Astrocyte of the spinal cord (primary cell): ENCODE data around the gene CDC42BPA.
A peak's percentile ranks its signal among the peaks of the same experiment; 100 is the strongest.
"Not testable (repeated sequence)": the region's sequence is repeated elsewhere in the genome, so short reads cannot be mapped to it uniquely, and the experiment has no call there.

ENCODE experiments used
- DNase-seq: peaks from one replicate; pipeline ENCODE4 v3.0.0; 2011; ENCODE audit warnings: low read depth, low spot score
- H3K4me3 ChIP-seq: 2 replicates; pipeline ENCODE4 v1.5.1; 2011; ENCODE audit warnings: low read depth, mild to moderate bottlenecking, low read length, moderate library complexity
- in situ Hi-C: cut with HindIII; loops from 2 replicates; pipeline ENCODE4 v1.10.0; 2017; ENCODE audit warnings: low sequenced_read_pairs
- TF ChIP-seq, protein P1 (sequence below): IDR thresholded peaks from 2 replicates; pipeline ENCODE4 v1.5.1; 2012; ENCODE audit warnings: low read depth, mild to moderate bottlenecking, low read length, inconsistent platforms

The CDC42BPA gene

DNA sequence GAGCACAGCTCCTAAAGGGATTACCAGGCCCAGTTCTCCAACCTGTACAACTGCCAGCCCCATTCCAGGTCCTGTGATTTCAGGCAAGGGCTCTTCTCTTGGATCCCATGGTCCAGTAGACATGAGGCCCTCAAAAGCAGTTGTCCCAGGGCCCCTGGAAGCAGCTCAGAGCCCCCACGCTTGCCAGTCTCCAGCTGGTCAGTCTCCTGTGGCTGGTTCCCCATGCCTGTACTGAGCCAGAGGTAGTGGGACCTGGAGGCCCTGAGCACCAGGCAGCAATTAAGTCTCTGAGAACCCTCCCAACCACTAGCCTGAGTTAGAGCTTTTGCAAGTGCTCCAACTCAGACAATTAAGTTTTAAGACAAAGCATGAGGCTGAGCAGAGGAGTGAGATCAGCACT is 36.9 kb downstream of the CDC42BPA start:
- H3K4me3 ChIP-seq = no peak overlapping the region
- TF ChIP-seq, protein P1, sequence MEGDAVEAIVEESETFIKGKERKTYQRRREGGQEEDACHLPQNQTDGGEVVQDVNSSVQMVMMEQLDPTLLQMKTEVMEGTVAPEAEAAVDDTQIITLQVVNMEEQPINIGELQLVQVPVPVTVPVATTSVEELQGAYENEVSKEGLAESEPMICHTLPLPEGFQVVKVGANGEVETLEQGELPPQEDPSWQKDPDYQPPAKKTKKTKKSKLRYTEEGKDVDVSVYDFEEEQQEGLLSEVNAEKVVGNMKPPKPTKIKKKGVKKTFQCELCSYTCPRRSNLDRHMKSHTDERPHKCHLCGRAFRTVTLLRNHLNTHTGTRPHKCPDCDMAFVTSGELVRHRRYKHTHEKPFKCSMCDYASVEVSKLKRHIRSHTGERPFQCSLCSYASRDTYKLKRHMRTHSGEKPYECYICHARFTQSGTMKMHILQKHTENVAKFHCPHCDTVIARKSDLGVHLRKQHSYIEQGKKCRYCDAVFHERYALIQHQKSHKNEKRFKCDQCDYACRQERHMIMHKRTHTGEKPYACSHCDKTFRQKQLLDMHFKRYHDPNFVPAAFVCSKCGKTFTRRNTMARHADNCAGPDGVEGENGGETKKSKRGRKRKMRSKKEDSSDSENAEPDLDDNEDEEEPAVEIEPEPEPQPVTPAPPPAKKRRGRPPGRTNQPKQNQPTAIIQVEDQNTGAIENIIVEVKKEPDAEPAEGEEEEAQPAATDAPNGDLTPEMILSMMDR = no peak
- in situ Hi-C loops = no loop called here
- DNase-seq = no peak

DNA sequence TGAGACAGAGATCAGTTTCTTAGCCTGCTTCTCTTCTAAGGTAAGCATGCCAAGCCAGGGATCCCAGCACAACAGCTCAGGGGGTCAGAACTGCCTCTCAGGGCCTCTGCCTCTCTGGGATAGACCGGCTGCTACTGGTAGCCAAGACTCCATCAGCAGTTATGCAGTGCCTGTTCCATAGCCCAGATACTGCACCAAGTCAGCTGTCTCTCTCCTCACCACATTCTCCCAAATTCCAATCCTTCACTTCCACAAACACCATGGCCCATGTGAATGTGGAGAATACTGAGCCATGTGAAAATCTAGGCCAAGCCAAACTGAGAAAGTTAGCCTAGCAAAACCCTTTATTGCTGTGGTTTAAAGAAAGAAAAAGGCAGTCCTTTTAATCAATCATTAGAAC is 37.5 kb downstream of the CDC42BPA start:
- DNase-seq = no peak
- H3K4me3 ChIP-seq = no peak overlapping the region
- in situ Hi-C loops = no loop called here
- TF ChIP-seq, protein P1 = no peak

DNA sequence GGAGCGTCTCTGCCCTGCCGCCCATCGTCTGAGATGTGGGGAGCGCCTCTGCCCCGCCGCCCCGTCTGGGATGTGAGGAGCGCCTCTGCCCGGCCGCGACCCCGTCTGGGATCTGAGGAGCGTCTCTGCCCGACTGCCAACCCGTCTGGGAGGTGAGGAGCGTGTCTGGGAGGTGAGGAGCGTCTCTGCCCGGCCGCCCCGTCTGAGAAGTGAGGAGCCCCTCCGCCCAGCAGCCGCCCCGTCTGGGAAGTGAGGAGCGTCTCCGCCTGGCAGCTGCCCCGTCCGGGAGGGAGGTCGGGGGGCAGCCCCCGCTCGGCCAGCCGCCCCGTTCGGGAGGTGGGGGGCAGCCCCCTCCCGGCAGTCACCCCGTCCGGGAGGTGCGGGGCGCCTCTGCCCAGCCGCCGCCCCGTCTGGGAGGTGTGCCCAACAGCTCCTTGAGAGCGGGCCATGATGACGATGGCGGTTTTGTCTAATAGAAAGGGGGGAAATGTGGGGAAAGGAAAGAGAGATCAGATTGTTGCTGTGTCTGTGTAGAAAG is 42.1 kb downstream of the CDC42BPA start:
- H3K4me3 ChIP-seq, in situ Hi-C loops: not testable (repeated sequence)

DNA sequence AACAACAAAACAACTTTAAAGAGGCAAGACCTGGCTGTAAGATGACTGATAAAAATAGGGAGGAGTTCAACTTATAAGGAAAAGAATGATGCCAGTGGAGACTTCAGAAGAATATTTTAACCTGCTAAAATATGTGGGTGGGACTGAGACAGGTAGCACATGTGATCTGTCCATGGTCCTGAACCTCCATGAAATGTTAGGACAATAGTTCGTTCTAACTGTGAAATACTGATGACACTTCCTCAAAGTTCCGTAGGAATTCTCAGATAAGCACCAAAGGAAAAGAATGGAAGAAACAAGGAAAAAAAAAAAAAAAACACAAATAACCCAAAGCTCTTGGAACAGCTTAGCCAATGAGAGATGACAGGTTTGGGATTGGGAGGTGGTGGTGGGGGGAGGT is 44.7 kb downstream of the CDC42BPA start:
- TF ChIP-seq, protein P1 = no peak
- in situ Hi-C loops = no loop called here
- peak; percentile 9 for DNase-seq
- H3K4me3 ChIP-seq = no peak overlapping the region

More for the DNA sequence above, 42.1 kb downstream of the CDC42BPA start:
- not testable (repeated sequence) for DNase-seq

DNA sequence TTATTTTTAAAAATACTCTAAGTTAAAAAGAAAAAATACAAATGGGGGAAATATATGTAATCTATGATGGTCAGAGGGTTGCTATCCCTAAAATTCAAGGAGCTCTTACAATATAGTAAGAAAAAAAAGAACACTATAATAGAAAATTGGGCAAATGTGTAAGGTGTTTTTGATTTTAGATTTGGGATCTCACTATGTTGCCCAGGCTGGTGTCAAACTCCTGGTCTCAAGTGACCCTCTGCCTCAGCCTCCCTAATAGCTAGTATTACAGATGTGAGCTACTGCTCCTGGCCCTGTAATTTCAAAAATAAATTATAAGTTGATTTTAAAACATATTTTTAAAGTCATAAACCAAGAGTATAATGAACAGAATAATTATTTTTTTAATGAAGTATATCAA is 45.9 kb downstream of the CDC42BPA start:
- in situ Hi-C loops = no loop called here
- DNase-seq = no peak
- H3K4me3 ChIP-seq = no peak overlapping the region
- TF ChIP-seq, protein P1 = no peak

DNA sequence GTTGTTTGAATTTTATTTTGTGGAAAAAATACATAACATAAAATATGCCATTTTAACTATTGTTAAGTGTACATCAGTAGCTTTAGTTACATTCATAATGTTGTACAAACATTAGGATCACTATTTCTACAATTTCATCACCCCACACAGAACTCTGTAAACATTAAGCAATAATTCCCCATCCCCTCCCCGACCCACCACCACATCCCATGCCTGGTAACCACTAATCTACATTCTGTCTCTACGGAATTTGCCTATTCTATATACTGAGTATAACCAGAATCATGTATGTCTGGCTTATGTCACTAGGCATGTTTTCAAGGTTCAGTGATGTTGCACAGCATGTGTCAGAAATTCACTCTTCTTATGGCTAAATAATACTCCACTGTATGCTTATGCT is 47.7 kb downstream of the CDC42BPA start:
- H3K4me3 ChIP-seq = no peak overlapping the region
- in situ Hi-C loops = no loop called here
- no peak for DNase-seq
- TF ChIP-seq, protein P1 = no peak

DNA sequence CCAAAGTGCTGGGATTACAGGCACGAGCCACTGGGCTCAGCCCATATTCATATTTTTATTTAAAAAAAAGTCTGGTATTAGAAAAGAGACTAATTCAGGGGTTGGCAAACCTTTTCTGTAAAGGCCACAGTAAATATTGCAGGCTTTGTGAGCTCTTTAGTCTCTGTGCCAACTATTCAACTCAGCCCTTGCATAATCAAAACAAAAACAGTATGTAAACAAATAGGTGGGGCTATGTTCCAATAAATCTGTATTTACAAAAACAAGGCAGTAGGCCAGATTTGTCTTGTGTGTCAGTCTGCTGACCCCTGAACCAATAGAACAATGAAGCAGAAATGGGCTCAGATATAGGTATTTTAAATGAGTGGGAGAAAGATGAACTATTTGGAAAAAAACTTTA is 49.3 kb downstream of the CDC42BPA start:
- no peak overlapping the region for H3K4me3 ChIP-seq
- in situ Hi-C loops = no loop called here
- TF ChIP-seq, protein P1 = no peak
- no peak for DNase-seq
